NCI-H2196 treated with DMSO at 0.1 percent for 48 hours (cell line): ENCODE data around the gene EID3.

Experiments
- DNase-seq: peaks from one replicate; lab custom pipeline; 2025; ENCODE audit not compliant: unreplicated experiment; lab: John Stamatoyannopoulos, UW

The EID3 gene

DNA sequence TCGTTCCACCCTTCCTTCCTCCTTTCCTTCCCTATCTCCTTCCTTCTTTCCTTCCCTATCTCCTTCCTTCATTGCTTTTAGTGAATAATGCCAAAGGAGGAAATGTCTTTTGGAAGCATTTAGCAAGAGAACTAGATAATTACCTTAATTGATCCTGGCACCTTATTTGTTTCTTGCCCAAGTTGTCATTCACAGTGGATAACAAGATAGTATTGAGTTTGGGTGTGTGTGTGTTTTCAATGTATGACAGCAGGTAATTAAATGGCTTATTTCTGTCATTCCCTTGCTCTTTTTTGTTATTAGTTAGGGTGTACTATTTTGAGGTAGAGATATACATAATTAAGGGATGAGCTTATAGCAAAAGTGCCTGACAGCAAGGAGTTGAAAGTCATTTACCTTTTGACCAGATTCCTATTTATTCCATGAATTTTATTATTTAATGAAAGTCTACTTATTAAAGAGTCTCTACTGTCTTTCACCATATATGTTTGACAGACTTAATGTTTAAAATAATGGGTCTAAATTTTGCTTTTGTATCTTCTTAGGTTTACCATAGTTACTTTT is 30.2 kb downstream of the EID3 start:
- DNase-seq: no peak

- DNase-seq: no peak
Measured at GRCh38 chr12:104334581-104334980, 31.0 kb downstream of the EID3 start.

GRCh38 chr12:104336115-104336514 is 32.6 kb downstream of the EID3 start:
- no peak for DNase-seq

DNA sequence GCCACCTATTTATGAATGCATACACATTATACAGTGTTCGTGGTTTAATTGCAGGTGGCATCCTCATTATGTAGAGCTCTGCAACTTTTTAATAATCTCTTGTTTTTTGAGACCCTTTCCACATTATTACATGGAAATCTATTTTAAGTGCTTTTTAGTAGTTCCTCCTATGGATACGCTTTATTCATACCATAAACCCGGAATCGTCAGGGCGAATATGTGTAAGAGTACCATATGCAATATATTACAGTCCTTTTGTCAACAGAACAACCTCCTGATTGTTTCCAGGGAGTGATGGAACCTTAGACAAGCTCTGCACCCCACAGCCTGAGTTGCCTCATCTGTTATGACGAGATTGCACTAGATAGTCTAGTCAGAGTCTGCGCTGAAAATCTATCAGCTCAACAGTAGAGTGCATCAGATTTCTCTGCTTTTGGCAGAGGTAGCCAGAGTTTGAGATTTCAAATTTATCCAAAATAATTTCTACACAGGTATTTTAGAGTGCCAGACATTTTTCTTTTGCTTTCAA is 33.6 kb downstream of the EID3 start:
- no peak for DNase-seq

DNA sequence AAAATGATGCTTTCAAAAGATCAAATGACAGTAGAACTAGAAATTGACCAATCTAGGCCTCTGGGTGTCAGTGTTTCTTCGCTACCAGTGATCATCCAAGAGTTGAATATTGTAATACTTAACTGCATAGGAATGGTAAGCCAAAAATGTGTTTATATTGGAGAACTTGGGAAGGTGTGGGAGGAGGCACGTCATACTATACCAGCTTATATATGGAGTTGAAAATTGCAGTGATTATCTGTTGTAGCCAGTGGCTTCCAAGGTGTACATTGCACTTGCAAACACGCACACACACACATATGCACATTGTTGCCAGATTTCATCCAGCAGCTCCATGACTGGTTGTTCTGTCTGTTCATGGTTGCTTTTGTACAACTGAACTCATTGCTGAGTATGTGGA is 36.1 kb downstream of the EID3 start:
- no peak for DNase-seq

DNA sequence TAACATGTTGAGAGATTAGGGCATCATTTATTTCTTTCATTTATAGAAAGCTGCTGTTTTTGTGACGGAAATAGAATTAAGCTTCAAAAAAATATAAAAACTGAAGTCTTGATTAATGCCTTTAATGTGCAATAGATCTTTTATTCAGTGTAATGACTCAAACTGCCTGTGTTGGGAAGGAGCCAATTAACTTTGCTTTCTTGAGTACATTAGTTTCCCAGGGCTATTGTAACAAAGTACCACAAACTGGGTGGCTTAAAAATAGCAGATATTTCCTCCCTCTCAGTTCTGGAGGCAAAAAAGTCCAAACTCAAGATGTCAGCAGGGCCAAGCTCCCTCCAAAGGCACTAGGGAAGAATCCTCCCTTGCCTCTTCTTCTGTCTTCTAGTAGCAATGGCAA is 36.6 kb downstream of the EID3 start:
- DNase-seq: no peak

DNA sequence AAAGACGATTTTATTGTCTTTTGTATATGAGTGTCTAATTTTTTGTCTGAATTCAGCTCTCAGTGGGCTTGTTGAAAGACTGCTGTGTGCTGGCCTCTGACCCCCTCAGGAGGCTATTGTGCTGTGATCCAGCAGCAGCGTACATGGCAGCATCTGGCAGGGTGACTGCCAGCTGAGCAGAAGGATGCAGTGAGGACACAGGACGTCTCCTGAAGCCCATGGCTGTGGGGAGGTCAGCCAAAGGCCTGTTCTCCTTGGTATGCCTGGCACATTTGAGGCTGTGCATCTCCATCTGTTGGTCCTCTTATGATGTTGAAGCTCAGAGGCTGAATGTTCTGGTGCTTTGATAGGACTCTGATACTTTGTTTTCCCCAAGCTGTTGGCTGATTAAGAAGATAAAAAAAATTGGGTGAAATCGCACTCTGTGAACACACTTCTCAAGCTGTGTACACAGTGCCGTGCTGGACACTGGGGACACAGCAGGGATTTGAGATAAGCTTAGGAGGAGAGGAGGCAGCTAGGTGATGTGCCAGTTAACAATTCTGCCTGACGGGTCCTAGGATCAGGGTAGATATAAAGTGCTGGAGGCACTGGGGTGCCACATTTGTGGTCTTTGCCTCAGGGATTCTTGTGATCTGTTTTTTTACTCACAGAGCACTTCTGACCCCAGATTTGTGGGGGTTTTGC is 37.5 kb downstream of the EID3 start:
- no peak for DNase-seq

GRCh38 chr12:104342147-104342546 is 38.6 kb downstream of the EID3 start:
- DNase-seq: no peak

GRCh38 chr12:104342635-104343249 is 39.2 kb downstream of the EID3 start:
- no peak for DNase-seq

DNA sequence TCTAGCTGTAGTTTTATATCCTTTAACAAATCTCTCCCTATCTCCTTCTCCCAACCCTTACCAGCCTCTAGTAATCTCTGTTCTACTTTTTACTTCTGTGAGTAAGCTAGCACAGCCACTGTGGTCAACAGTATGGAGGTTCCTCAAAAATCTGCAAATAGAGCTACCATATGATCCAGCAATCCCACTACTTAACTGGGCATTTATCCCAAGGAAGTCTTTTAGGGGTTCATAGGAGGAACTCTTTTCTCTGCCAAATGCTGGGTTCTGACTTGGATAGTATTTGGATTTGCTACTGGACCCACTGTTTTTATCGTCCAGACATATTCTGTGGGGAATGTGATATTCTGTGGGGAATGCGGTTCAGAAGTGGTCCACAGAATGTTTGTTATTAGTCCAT is 41.1 kb downstream of the EID3 start:
- no peak for DNase-seq

- DNase-seq: no peak
Measured at GRCh38 chr12:104345234-104346066, 41.9 kb downstream of the EID3 start.

DNA sequence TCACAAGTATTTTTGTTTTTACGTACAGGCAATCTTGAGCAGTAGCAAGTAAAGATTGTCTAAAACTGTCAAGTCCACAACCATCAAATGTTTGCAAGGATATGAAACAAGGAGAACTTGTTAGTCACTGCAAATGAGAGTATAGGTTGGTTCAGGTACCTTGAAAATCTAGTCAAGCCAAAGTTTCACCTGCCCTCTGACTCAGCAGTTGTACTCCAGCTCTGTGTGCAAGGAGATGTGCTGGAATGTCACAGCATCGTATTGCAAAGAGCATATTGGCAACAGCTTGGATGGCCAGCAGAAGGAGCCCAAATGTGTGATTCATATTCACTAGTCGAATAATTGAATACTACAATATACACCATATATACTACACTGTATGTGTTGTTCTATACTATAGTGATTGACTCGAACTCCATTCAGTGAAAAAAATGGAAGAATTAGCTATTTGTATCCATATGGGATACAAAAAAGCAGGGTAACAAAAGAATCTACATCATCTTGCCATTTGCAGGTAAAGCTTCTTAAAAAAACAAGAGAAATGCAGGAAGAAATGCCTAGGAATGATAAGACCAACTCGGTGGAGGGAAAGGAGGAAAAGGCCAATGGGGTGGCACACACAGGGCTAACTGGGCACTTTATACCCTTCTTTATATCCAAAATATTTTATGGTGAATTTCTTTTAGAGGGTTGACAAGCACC is 44.0 kb downstream of the EID3 start:
- DNase-seq: no peak

GRCh38 chr12:104348283-104348993 is 44.9 kb downstream of the EID3 start:
- no peak for DNase-seq

DNA sequence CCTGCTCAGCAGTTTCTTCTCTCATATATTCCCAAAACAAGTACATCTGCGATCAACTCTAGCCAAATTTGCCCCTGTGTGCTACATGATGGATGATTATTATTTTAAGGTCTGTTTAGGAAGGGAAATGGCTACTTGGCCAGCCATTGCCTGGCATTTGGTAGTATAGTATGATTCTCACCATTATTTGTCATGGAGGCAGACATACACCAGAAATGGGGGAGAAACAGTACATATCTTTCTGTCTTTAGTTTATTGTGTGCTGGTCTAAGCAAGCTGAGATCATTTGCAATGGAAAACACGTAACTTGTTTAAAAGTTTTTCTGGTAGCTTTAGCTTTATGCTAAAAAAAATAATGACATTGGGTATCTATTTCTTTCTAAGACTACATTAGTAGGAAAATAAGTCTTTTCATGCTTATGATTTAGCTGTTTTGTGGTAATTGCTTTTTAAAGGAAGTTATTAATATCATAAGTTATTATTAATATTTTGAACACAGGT is 45.5 kb downstream of the EID3 start:
- no peak for DNase-seq

DNA sequence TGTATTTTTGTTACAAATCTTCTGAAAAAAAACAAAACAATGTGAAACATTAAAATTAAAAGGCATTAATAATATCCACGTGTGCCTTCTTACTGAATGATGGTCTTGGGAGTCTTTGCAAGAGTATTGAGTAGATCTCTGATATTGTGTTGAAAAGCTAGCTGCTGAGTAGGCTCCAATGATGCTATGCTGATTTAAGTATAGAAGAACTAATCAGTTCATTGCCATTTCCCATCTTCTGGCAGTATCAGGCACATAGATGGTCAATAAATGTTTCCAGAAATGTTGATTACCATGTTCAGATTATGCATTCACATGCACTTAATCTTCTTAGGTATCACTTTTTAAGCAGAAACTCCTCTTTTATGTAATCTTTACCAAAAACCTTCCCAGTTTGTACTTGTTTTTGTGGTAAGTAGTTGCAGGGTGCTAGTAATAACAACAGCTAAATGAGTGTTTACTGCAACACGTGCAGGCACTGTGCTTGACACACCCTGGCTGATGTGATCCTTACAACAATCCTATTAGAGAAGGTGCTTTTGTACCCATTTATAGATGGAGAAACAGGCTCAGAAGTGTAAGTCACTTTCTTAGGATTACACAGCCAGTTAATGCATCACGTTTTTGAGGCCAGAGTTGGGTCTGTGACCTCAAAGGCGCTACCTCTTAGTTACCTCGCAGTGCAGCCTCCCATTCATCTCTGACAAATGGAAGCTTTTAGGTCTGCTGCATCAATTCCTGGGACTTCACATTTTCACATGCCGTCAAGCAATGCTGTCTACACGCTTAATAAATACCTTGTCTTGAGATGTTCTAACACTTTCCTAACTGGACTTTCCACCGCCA is 46.9 kb downstream of the EID3 start:
- no peak for DNase-seq

DNA sequence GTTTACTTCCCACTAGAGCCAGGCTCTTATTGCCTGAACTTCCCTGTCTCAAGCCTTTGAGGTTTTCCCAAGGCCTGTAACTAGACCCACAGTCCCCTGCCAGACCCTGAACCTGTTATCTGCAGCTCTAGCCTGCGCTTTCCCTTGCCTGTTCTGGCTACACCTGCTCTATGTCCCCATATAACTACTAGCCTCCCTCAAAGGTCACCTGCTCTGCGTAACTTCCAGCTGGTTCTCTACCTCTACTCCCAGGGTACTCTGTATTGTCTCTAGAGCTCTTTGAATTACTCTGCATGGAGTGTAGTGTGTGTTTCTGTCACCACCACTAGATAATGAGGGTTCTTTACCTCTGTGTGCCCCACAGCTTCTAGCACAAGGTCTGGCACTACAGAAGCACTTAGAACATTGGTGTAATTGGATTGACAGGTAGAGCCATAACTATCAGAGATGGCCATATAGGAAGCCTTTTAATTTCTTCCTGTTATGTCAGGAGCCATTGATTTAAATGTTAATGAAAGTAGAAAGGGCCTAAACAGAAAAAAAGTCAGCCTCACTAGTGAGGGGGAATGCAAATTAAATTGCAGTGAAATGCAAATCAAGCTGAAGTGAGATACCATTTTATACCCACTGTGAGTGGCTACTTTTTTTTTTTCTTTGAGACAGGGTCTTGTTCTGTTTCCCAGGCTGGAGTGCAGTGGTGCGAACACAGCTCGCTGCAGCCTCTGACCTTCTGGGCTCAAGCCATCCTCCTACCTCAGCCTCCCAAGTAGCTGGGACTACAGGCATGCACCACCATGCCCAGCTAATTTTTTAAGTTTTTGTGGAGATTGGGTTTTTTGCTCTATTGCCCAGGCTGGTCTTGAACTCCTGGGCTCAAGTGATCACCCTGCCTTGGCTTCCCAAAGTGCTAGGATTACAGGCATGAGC is 47.8 kb downstream of the EID3 start:
- no peak for DNase-seq

- no peak for DNase-seq
Measured at GRCh38 chr12:104352106-104352713, 48.7 kb downstream of the EID3 start.
